Smooth muscle cell (in vitro differentiated cells): ENCODE results near the gene PRKCZ. TPM values are rescaled to one million over a fixed set of nuclear protein-coding genes. Genes with fewer than 3 reads are reported as not detected.

Source experiments
- DNase-seq: peaks from one replicate; lab custom pipeline; 2025; ENCODE audit not compliant: unreplicated experiment; lab: John Stamatoyannopoulos, UW
- H2AFZ ChIP-seq: fragments of 200-600 bp; sonication (generic); 2 replicates; pipeline ENCODE4 v1.6.0; 2016; ENCODE audit warnings: antibody characterized with exemption, low read depth, mild to moderate bottlenecking
- H3F3A ChIP-seq: fragments of 200-600 bp; sonication (generic); 2 replicates; pipeline ENCODE4 v1.6.0; 2017; ENCODE audit warnings: antibody characterized with exemption, low read depth
- H3K27ac ChIP-seq: fragments of 200-600 bp; sonication (generic); 2 replicates; pipeline ENCODE4 v1.5.1; 2016; ENCODE audit warnings: low read depth, mild to moderate bottlenecking
- H3K27me3 ChIP-seq: fragments of 200-600 bp; sonication (generic); 2 replicates; pipeline ENCODE4 v1.6.1; 2016; ENCODE audit warnings: low read depth, mild to moderate bottlenecking
- H3K36me3 ChIP-seq: fragments of 200-600 bp; sonication (generic); 2 replicates; pipeline ENCODE4 v1.5.1; 2016; ENCODE audit warnings: low read depth
- H3K4me1 ChIP-seq: fragments of 200-600 bp; sonication (generic); 2 replicates; pipeline ENCODE4 v1.5.1; 2016; ENCODE audit warnings: low read depth
- H3K4me2 ChIP-seq: fragments of 200-600 bp; sonication (generic); 2 replicates; pipeline ENCODE4 v1.6.0; 2016; ENCODE audit warnings: mild to moderate bottlenecking
- H3K4me3 ChIP-seq: fragments of 200-600 bp; sonication (generic); 2 replicates; pipeline ENCODE4 v1.5.1; 2016; ENCODE audit warnings: mild to moderate bottlenecking
- H3K79me2 ChIP-seq: fragments of 200-600 bp; sonication (generic); 2 replicates; pipeline ENCODE4 v1.6.0; 2016; ENCODE audit warnings: low read depth, mild to moderate bottlenecking
- H3K9ac ChIP-seq: fragments of 200-600 bp; sonication (generic); 2 replicates; pipeline ENCODE4 v1.6.0; 2016; ENCODE audit warnings: low read depth
- H3K9me3 ChIP-seq: fragments of 200-600 bp; sonication (generic); replicated peaks from 2 replicates; pipeline ENCODE4 v1.5.1; 2016; ENCODE audit warnings: low read depth
- H4K20me1 ChIP-seq: fragments of 200-600 bp; sonication (generic); 2 replicates; pipeline ENCODE4 v1.6.0; 2016; ENCODE audit warnings: low read depth
- CTCF ChIP-seq: fragments of 200-600 bp; sonication (generic); IDR thresholded peaks from 2 replicates; pipeline ENCODE4 v1.5.1; 2017; ENCODE audit warnings: borderline replicate concordance, mild to moderate bottlenecking, antibody characterized with exemption; ENCODE audit not compliant: insufficient read depth, poor library complexity, severe bottlenecking
- WGBS: methylation state at CpG from one replicate; pipeline ENCODE4 v1.1.7; 2016; ENCODE audit warnings: low lambda C conversion rate; 5-methylcytosine and 5-hydroxymethylcytosine counted together
- polyA plus RNA-seq: library from polyadenylated mRNA; unstranded; fragments of >200 nt; fragmentation: Nextera tagmentation; extraction: Ambion mirVana; gene quantifications from 2 replicates; pipeline ENCODE4 v1.2.1, GENCODE V29; 2016
- total RNA-seq: library from RNA; depleted of rRNA; stranded (reverse); fragments of >200 nt; gene quantifications from 2 replicates; pipeline ENCODE4 v1.2.3, GENCODE V29; 2014

The PRKCZ gene
- total and polyA plus RNA-seq, 2 experiments from 2014 or later, result 5.8 to 10.3 TPM

- no peaks in the 10 kb centered on the region for H4K20me1 ChIP-seq
- H3K9ac ChIP-seq, result peak overlapping the region; percentile 36
- H3K4me2 ChIP-seq, result peak overlapping the region; percentile 80
- no peak for TF ChIP-seq CTCF
- H3K27me3 ChIP-seq, result no peaks in the 10 kb centered on the region
- WGBS, result 15% methylated on average over 61 of the region's 84 CpGs
- H3K9me3 ChIP-seq, result no peaks in the 10 kb centered on the region
- peaks cover 8% of the 10 kb centered on the region for H3K79me2 ChIP-seq
- peaks cover 10% of the 10 kb centered on the region for H3F3A ChIP-seq
- peak overlapping the region; percentile 38 for H2AFZ ChIP-seq
- peak overlapping the region; percentile 53 for H3K4me3 ChIP-seq
- H3K36me3 ChIP-seq, result no peaks in the 10 kb centered on the region
- peak overlapping the region; percentile 45 for H3K27ac ChIP-seq
- peak; percentile 98 for DNase-seq
- H3K4me1 ChIP-seq, result peaks cover 19% of the 10 kb centered on the region
These were observed 155.2 kb downstream of the PRKCZ start for GRCh38 chr1:2205191-2205952.

- Histone ChIP-seq H3K36me3 (no peaks in the 10 kb centered on the region), H3K27me3 (no peaks in the 10 kb centered on the region), H3K4me1 (peaks cover 20% of the 10 kb centered on the region), H3K4me3 (no peak overlapping the region), H3K27ac (no peak overlapping the region), H3K9me3 (no peaks in the 10 kb centered on the region), H2AFZ (no peak overlapping the region), H3K9ac (no peak overlapping the region), H3F3A (peaks cover 10% of the 10 kb centered on the region), H4K20me1 (no peaks in the 10 kb centered on the region), H3K4me2 (no peak overlapping the region), H3K79me2 (no peaks in the 10 kb centered on the region)
- 83% methylated on average over 16 of the region's 16 CpGs for WGBS
- TF ChIP-seq CTCF, result no peak
- no peak for DNase-seq
These were observed 156.7 kb downstream of the PRKCZ start for GRCh38 chr1:2206813-2207487.

DNA sequence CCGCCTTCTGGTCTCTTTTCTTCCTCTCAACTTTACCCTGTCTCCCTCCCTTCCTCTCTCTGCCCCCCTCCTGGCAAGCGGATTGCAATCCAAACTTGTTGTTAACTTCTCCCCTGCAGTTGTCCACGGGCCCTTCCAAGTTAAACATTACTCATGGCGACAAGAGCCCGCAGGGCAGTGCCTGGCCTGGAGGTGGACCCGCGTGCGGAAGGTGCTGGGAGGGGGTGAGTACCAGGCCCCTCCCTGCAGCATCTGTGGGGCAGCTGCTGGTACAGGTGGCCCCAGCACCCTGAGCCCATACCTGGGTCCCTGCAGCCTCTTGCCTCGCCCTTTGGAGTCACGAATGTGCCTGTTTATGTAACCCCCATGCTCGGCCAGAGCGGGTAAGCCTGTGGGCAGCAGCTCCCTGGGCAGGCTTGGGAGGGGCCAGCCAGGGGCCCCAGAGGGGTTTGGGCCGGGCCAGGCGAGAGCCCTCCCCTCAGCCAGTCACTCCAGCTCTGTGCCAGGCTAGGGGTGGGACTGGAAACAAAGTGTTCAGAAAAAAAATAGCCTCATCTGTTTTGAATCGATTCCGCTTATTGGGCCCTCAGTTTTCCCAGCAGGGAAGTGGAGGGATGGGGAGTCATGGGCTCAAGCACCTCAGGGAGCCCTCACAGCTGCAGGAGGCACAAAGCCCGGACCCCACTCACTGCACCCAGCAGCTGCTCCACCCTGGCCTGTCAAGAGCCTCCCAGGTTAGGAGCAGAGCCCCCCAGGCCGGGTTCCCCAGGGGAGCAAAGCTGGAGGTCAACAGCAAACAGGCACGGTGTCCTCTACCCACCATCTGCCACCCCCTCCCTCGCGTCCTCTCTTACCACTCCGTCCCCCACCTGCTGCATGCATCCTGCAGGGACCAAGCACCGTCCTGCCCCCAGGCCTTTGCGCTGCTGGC, 158.4 kb downstream of the PRKCZ start:
- no peak overlapping the region for H3K9ac ChIP-seq
- DNase-seq, result no peak
- no peak for TF ChIP-seq CTCF
- H3K9me3 ChIP-seq, result no peaks in the 10 kb centered on the region
- H3K27me3 ChIP-seq, result no peaks in the 10 kb centered on the region
- no peaks in the 10 kb centered on the region for H3K36me3 ChIP-seq
- peaks cover 35% of the 10 kb centered on the region for H3K4me1 ChIP-seq
- 75% methylated on average over 20 of the region's 24 CpGs for WGBS
- H2AFZ ChIP-seq, result no peak overlapping the region
- peaks cover 15% of the 10 kb centered on the region for H3F3A ChIP-seq
- H3K79me2 ChIP-seq, result no peaks in the 10 kb centered on the region
- H3K4me2 ChIP-seq, result no peak overlapping the region
- no peak overlapping the region for H3K4me3 ChIP-seq
- no peaks in the 10 kb centered on the region for H4K20me1 ChIP-seq
- no peak overlapping the region for H3K27ac ChIP-seq
